H9 (cell line): Measurements from ENCODE around the gene GAD1. TPM values are rescaled to one million over a fixed set of nuclear protein-coding genes. Genes with fewer than 3 reads are reported as not detected.

Experiments used
- DNase-seq: peaks from one replicate; pipeline ENCODE4 v3.0.0-alpha.2; 2017
- H2AFZ ChIP-seq: one replicate; pipeline ENCODE4 v1.6.1; 2013; ENCODE audit warnings: mild to moderate bottlenecking, low read length, control low read depth, moderate library complexity
- H2AK5ac ChIP-seq: 2 replicates; pipeline ENCODE4 v1.6.1; 2013; ENCODE audit warnings: low read length, control low read depth, mixed read lengths; ENCODE audit not compliant: insufficient read length
- H2BK120ac ChIP-seq: one replicate; pipeline ENCODE4 v1.6.1; 2013; ENCODE audit warnings: low read depth, mild to moderate bottlenecking, low read length, control low read depth, inconsistent platforms; ENCODE audit not compliant: poor library complexity, severe bottlenecking
- H2BK12ac ChIP-seq: 2 replicates; pipeline ENCODE4 v1.6.1; 2013; ENCODE audit warnings: low read length, control low read depth, mixed read lengths, low read depth; ENCODE audit not compliant: insufficient read length
- H2BK15ac ChIP-seq: 2 replicates; pipeline ENCODE4 v1.6.1; 2013; ENCODE audit warnings: low read depth, low read length, control low read depth
- H2BK20ac ChIP-seq: one replicate; pipeline ENCODE4 v1.6.1; 2013; ENCODE audit warnings: low read depth, mild to moderate bottlenecking, low read length, control low read depth, inconsistent platforms; ENCODE audit not compliant: poor library complexity, severe bottlenecking
- H2BK5ac ChIP-seq: 2 replicates; pipeline ENCODE4 v1.6.1; 2013; ENCODE audit warnings: low read length, control low read depth, mixed read lengths; ENCODE audit not compliant: insufficient read length
- H3K14ac ChIP-seq: 2 replicates; pipeline ENCODE4 v1.6.1; 2013; ENCODE audit warnings: low read length, control low read depth; ENCODE audit not compliant: insufficient read depth
- H3K18ac ChIP-seq: 2 replicates; pipeline ENCODE4 v1.6.1; 2013; ENCODE audit warnings: low read depth, mild to moderate bottlenecking, mixed read lengths, low read length, control low read depth; ENCODE audit not compliant: insufficient read length
- H3K23ac ChIP-seq: 2 replicates; pipeline ENCODE4 v1.6.1; 2013; ENCODE audit warnings: low read length, control low read depth, mixed read lengths, low read depth; ENCODE audit not compliant: insufficient read length
- H3K23me2 ChIP-seq: 2 replicates; pipeline ENCODE4 v1.6.1; 2013; ENCODE audit warnings: low read depth, mild to moderate bottlenecking, mixed read lengths, low read length, control low read depth; ENCODE audit not compliant: insufficient read length, poor library complexity, severe bottlenecking
- H3K27ac ChIP-seq: 2 replicates; pipeline ENCODE4 v1.5.1; 2013; ENCODE audit warnings: low read length, control low read depth, mixed read lengths, low read depth; ENCODE audit not compliant: insufficient read length
- H3K27me3 ChIP-seq: 2 replicates; pipeline ENCODE4 v1.6.1; 2013; ENCODE audit warnings: low read length, control low read depth, inconsistent platforms; ENCODE audit not compliant: insufficient read depth
- H3K4ac ChIP-seq: 2 replicates; pipeline ENCODE4 v1.6.1; 2013; ENCODE audit warnings: low read depth, mild to moderate bottlenecking, control low read depth, inconsistent platforms, low read length, moderate library complexity
- H3K4me1 ChIP-seq: 2 replicates; pipeline ENCODE4 v1.6.1; 2013; ENCODE audit warnings: low read length, control low read depth, inconsistent platforms; ENCODE audit not compliant: insufficient read depth
- H3K4me2 ChIP-seq: 2 replicates; pipeline ENCODE4 v1.6.1; 2013; ENCODE audit warnings: low read length, control low read depth, mixed read lengths; ENCODE audit not compliant: insufficient read length, insufficient read depth
- H3K56ac ChIP-seq: 2 replicates; pipeline ENCODE4 v1.6.1; 2013; ENCODE audit warnings: low read depth, mild to moderate bottlenecking, mixed read lengths, low read length, control low read depth; ENCODE audit not compliant: insufficient read length
- H3K79me1 ChIP-seq: 2 replicates; pipeline ENCODE4 v1.6.1; 2013; ENCODE audit warnings: low read depth, mild to moderate bottlenecking, moderate library complexity, low read length, control low read depth, inconsistent platforms; ENCODE audit not compliant: insufficient read depth, poor library complexity, severe bottlenecking
- H3K79me2 ChIP-seq: 2 replicates; pipeline ENCODE4 v1.6.1; 2013; ENCODE audit warnings: low read length, control low read depth, inconsistent platforms; ENCODE audit not compliant: insufficient read depth
- H3K9ac ChIP-seq: 2 replicates; pipeline ENCODE4 v1.6.1; 2013; ENCODE audit warnings: low read length, control low read depth, mixed read lengths; ENCODE audit not compliant: insufficient read length; ENCODE audit errors: extremely low read depth
- H3K9me3 ChIP-seq: one replicate; pipeline ENCODE4 v1.6.1; 2013; ENCODE audit warnings: low read depth, low read length, inconsistent platforms; ENCODE audit not compliant: control insufficient read depth
- H3T11ph ChIP-seq: one replicate; pipeline ENCODE4 v1.6.1; 2013; ENCODE audit warnings: mild to moderate bottlenecking, low read length, control low read depth, inconsistent platforms
- H4K20me1 ChIP-seq: one replicate; pipeline ENCODE4 v1.6.1; 2013; ENCODE audit not compliant: control insufficient read depth, insufficient read length, insufficient read depth
- H4K5ac ChIP-seq: 2 replicates; pipeline ENCODE4 v1.6.1; 2013; ENCODE audit warnings: low read depth, mild to moderate bottlenecking, mixed read lengths, low read length, control low read depth; ENCODE audit not compliant: insufficient read length
- H4K8ac ChIP-seq: replicated peaks from 2 replicates; pipeline ENCODE4 v1.6.1; 2013; ENCODE audit warnings: low read length, control low read depth, mixed read lengths, low read depth; ENCODE audit not compliant: insufficient read length
- H4K91ac ChIP-seq: 2 replicates; pipeline ENCODE4 v1.6.1; 2013; ENCODE audit warnings: low read depth, mild to moderate bottlenecking, moderate library complexity, mixed read lengths, low read length, control low read depth; ENCODE audit not compliant: insufficient read length
- H3K27ac Mint-ChIP-seq, 3 experiments: 2 replicates in 2 of 3; 3 replicates in 1 of 3; pipeline ENCODE4 v1.8.0; 2020 to 2021; ENCODE audit warnings: mixed read lengths in 3 of 3, mild to moderate bottlenecking in 1 of 3, moderate library complexity in 1 of 3
- H3K27me3 Mint-ChIP-seq: 2 replicates; pipeline ENCODE4 v1.8.0; 2021; ENCODE audit warnings: low read depth, mild to moderate bottlenecking, moderate library complexity, mixed read lengths
- H3K36me3 Mint-ChIP-seq, 3 experiments: 2 replicates in 2 of 3; 3 replicates in 1 of 3; pipeline ENCODE4 v1.8.0; 2020 to 2021; ENCODE audit warnings: low read depth in 3 of 3, mixed read lengths in 3 of 3; ENCODE audit not compliant: insufficient read depth in 1 of 3
- H3K4me1 Mint-ChIP-seq, 2 experiments: 2 replicates each; pipeline ENCODE4 v1.8.0; 2020; ENCODE audit warnings: mixed read lengths in 2 of 2
- H3K4me3 Mint-ChIP-seq, 2 experiments: 2 replicates in 1 of 2; 3 replicates in 1 of 2; pipeline ENCODE4 v1.8.0; 2020 to 2021; ENCODE audit warnings: mild to moderate bottlenecking in 2 of 2, mixed read lengths in 2 of 2, moderate library complexity in 1 of 2
- H3K9me3 Mint-ChIP-seq, 2 experiments: 2 replicates in 1 of 2; 3 replicates in 1 of 2; pipeline ENCODE4 v1.8.0; 2020; ENCODE audit warnings: mild to moderate bottlenecking in 2 of 2, mixed read lengths in 2 of 2, moderate library complexity in 1 of 2
- WGBS: extraction: QIAGEN DNeasy Blood & Tissue Kit; methylation state at CpG from one replicate; pipeline ENCODE4 v1.1.7; 2013; ENCODE audit warnings: missing lambda C conversion rate, low lambda C conversion rate, mixed read lengths; ENCODE audit not compliant: insufficient read length; ENCODE audit errors: extremely low coverage; 5-methylcytosine and 5-hydroxymethylcytosine counted together
- total RNA-seq: library from RNA; stranded (reverse); gene quantifications from 2 replicates; pipeline ENCODE4 v1.2.1, GENCODE V29; 2021
- TF ChIP-seq, protein P1 (sequence below): fragments of 200-600 bp; sonication (generic); conservative IDR thresholded peaks from 3 replicates; pipeline ENCODE4 v1.8.0; 2021; ENCODE audit warnings: antibody characterized with exemption, mild to moderate bottlenecking

The GAD1 gene
- total RNA-seq, 1 experiment from 2014 or later, result 1.8 TPM

DNA sequence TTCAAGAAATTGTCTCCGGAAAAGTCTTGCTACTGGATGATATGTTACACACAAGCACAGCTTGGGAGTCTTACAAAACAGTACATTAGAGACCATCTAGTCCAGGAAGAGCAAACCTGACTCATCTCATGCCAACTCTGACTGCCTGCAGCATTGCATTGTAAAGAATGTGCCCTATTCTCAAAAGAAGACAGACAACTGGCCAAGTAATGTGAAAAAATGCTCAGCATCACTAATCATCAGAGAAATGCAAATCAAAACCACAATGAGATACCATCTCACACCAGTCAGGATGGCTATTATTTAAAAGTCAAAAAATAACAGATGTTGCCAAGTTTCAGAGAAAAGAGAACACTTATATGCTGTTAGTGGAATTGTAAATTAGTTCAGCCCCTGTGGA is 69.7 kb downstream of the GAD1 start:
- no peaks in the 10 kb centered on the region for H3K79me1 ChIP-seq
- H3K4me2 ChIP-seq, result no peak overlapping the region
- Mint-ChIP-seq H3K4me1 (peaks cover 11 to 12% of the 10 kb centered on the region in 2 experiments), H3K9me3 (no peaks in the 10 kb centered on the region), H3K27me3 (peaks cover 9% of the 10 kb centered on the region; the same call in 1 of the 2 replicates), H3K36me3 (no peaks in the 10 kb centered on the region), H3K27ac (no peak overlapping the region), H3K4me3 (no peak overlapping the region)
- TF ChIP-seq, protein P1, sequence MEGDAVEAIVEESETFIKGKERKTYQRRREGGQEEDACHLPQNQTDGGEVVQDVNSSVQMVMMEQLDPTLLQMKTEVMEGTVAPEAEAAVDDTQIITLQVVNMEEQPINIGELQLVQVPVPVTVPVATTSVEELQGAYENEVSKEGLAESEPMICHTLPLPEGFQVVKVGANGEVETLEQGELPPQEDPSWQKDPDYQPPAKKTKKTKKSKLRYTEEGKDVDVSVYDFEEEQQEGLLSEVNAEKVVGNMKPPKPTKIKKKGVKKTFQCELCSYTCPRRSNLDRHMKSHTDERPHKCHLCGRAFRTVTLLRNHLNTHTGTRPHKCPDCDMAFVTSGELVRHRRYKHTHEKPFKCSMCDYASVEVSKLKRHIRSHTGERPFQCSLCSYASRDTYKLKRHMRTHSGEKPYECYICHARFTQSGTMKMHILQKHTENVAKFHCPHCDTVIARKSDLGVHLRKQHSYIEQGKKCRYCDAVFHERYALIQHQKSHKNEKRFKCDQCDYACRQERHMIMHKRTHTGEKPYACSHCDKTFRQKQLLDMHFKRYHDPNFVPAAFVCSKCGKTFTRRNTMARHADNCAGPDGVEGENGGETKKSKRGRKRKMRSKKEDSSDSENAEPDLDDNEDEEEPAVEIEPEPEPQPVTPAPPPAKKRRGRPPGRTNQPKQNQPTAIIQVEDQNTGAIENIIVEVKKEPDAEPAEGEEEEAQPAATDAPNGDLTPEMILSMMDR, result no peak
- H3K79me2 ChIP-seq, result no peaks in the 10 kb centered on the region
- H2BK20ac ChIP-seq, result no peak overlapping the region
- no peak overlapping the region for H2AFZ ChIP-seq
- no peaks in the 10 kb centered on the region for H3K9me3 ChIP-seq
- H3K4me1 ChIP-seq, result no peaks in the 10 kb centered on the region; the same call in 1 of the 2 replicates
- no peaks in the 10 kb centered on the region for H3K27me3 ChIP-seq
- H4K20me1 ChIP-seq, result no peaks in the 10 kb centered on the region
- no peak overlapping the region for H3K9ac ChIP-seq
- no peak overlapping the region for H3K27ac ChIP-seq
- H2BK15ac ChIP-seq, result no peak overlapping the region
- no peak overlapping the region for H3K14ac ChIP-seq
- no peak overlapping the region for H2BK120ac ChIP-seq
- no peak overlapping the region for H3K4ac ChIP-seq
- no peaks in the 10 kb centered on the region for H3K23me2 ChIP-seq
- no peak overlapping the region for H4K91ac ChIP-seq
- no peak overlapping the region for H4K5ac ChIP-seq
- H4K8ac ChIP-seq, result no peak overlapping the region
- no peak overlapping the region for H3K18ac ChIP-seq
- no peak overlapping the region for H3K23ac ChIP-seq
- no peak overlapping the region for H3T11ph ChIP-seq
- WGBS, result no CpG with 5 or more reads among the region's 1 CpG
- H3K56ac ChIP-seq, result no peak overlapping the region
- H2BK12ac ChIP-seq, result no peak overlapping the region
- no peak overlapping the region for H2AK5ac ChIP-seq
- H2BK5ac ChIP-seq, result no peak overlapping the region
- no peak for DNase-seq
